K562 (cell line): ENCODE results near the gene RXRA. TPM values are rescaled to one million over a fixed set of nuclear protein-coding genes. Genes with fewer than 3 reads are reported as not detected.

Experiments used
- ATAC-seq: fragments of 200-7000 bp; cut with Tn5 transposase; 3 replicates; pipeline ENCODE4 v1.9.1; 2020; ENCODE audit warnings: moderate library complexity
- BruUV-seq: library from RNA; stranded (reverse); fragments of 400-500 nt; replicated peaks from 2 replicates; lab custom pipeline; 2021; lab: Mats Ljungman, UMichigan
- CTCF ChIA-PET: fragments of 300-600 bp; formaldehyde crosslinking; extraction: SDS; loops from one replicate; lab custom pipeline; 2021; ENCODE audit warnings: low intra/inter-chr PET ratio; lab: Yijun Ruan, JAX
- POLR2A ChIA-PET: fragments of 300-600, 350-650 bp; sonication (Branson Sonifier 250); formaldehyde crosslinking; extraction: SDS; loops from one replicate; lab custom pipeline; 2021; ENCODE audit warnings: antibody characterized with exemption, inconsistent platforms; lab: Yijun Ruan, JAX
- DNase-seq, 4 experiments: peaks; one replicate each; pipeline versions ENCODE4 v3.0.0 to v3.0.0-alpha.2; 2011 to 2018; ENCODE audit warnings: low spot score in 3 of 4, mixed read lengths in 3 of 4; ENCODE audit errors: extremely low read depth in 1 of 4
- FAIRE-seq: peaks from 2 replicates; lab custom pipeline; 2011; peaks lifted over from hg19 to GRCh38; lab: Jason Lieb, UNC
- H2AFZ ChIP-seq: 2 replicates; pipeline ENCODE4 v1.6.0; 2011; ENCODE audit warnings: low read depth, low read length, control low read depth, inconsistent platforms
- H3K27ac ChIP-seq: fragments of 200-600 bp; 3 replicates; pipeline ENCODE4 v1.8.0; 2011; ENCODE audit warnings: low read depth, mild to moderate bottlenecking, control low read depth, inconsistent platforms, low read length, moderate library complexity, mixed read lengths; ENCODE audit errors: extremely low read depth
- H3K27me3 ChIP-seq, 2 experiments: fragments of 300-600 bp in 1 of 2; 2 replicates in 1 of 2; 3 replicates in 1 of 2; pipeline versions ENCODE4 v1.6.0 to v1.8.0; 2011; ENCODE audit warnings: inconsistent platforms in 2 of 2, low read length in 2 of 2, mild to moderate bottlenecking in 1 of 2, mixed read lengths in 1 of 2, moderate library complexity in 1 of 2; ENCODE audit not compliant: control insufficient read depth in 2 of 2, insufficient read depth in 2 of 2
- H3K36me3 ChIP-seq: fragments of 300-600 bp; 3 replicates; pipeline ENCODE4 v1.8.0; 2011; ENCODE audit warnings: mild to moderate bottlenecking, low read length, inconsistent platforms; ENCODE audit not compliant: control insufficient read depth, insufficient read depth
- H3K4me1 ChIP-seq, 2 experiments: fragments of 200-600 bp in 1 of 2; replicated peaks in 1 of 2; 2 replicates in 1 of 2; 3 replicates in 1 of 2; pipeline versions ENCODE4 v1.5.1 to v1.8.0; 2011; ENCODE audit warnings: inconsistent platforms in 2 of 2, low read length in 2 of 2, mild to moderate bottlenecking in 1 of 2, mixed read lengths in 1 of 2, moderate library complexity in 1 of 2; ENCODE audit not compliant: control insufficient read depth in 2 of 2, insufficient read depth in 2 of 2
- H3K4me2 ChIP-seq: 2 replicates; pipeline ENCODE4 v1.6.1; 2011; ENCODE audit warnings: low read length, control low read depth, inconsistent platforms, mixed read lengths; ENCODE audit not compliant: insufficient read depth
- H3K4me3 ChIP-seq: fragments of 200-600 bp; sonication (generic), shearing (Covaris generic); 2 replicates; pipeline ENCODE4 v1.5.1; 2016; ENCODE audit warnings: control low read depth, inconsistent platforms
- H3K79me2 ChIP-seq: fragments of 200-600 bp; 3 replicates; pipeline ENCODE4 v1.8.0; 2011; ENCODE audit warnings: low read length, inconsistent platforms; ENCODE audit not compliant: control insufficient read depth, insufficient read depth
- H3K9ac ChIP-seq, 2 experiments: 2 replicates each; pipeline versions ENCODE4 v1.6.0 to v1.6.1; 2011; ENCODE audit warnings: low read depth in 2 of 2, low read length in 2 of 2, control low read depth in 1 of 2, inconsistent platforms in 1 of 2, mild to moderate bottlenecking in 1 of 2, mixed read lengths in 1 of 2; ENCODE audit not compliant: insufficient read depth in 1 of 2
- H3K9me1 ChIP-seq: one replicate; pipeline ENCODE4 v1.6.0; 2011; ENCODE audit warnings: inconsistent platforms, mild to moderate bottlenecking, low read length, moderate library complexity; ENCODE audit not compliant: control insufficient read depth, insufficient read depth
- H3K9me3 ChIP-seq: replicated peaks from 2 replicates; pipeline ENCODE4 v1.5.1; 2011; ENCODE audit warnings: low read depth, low read length, inconsistent platforms; ENCODE audit not compliant: control insufficient read depth, insufficient read depth
- H4K20me1 ChIP-seq: replicated peaks from 2 replicates; pipeline ENCODE4 v1.6.1; 2011; ENCODE audit warnings: low read length, inconsistent platforms, mixed read lengths; ENCODE audit not compliant: control insufficient read depth, insufficient read depth
- ARHGAP35 ChIP-seq: fragments of 450-650 bp; IDR thresholded peaks from 2 replicates; pipeline ENCODE4 v1.6.1; 2018; ENCODE audit not compliant: partially characterized antibody
- HNRNPL ChIP-seq: fragments of 200-400 bp; formaldehyde crosslinking; IDR thresholded peaks from 2 replicates; pipeline ENCODE4 v1.6.1; 2017; ENCODE audit warnings: low read depth, mild to moderate bottlenecking, low read length
- TBP ChIP-seq: optimal IDR thresholded peaks from 2 replicates; pipeline ENCODE3; 2011; ENCODE audit warnings: low read depth, low read length, improper control_type of control experiment
- WGBS: fragments of 100-300 bp; shearing (Covaris generic); methylation state at CpG from one replicate; pipeline ENCODE4 v1.1.6; 2016; ENCODE audit warnings: low coverage, mixed read lengths; ENCODE audit not compliant: insufficient coverage; ENCODE audit errors: missing lambda C conversion rate; 5-methylcytosine and 5-hydroxymethylcytosine counted together
- in situ Hi-C: fragments of 300-500 bp; cut with MboI; formaldehyde crosslinking; loops from 4 replicates; pipeline ENCODE4 v1.15.0; 2018; ENCODE audit warnings: inconsistent platforms, mixed read lengths
- intact Hi-C: fragments of 100-400 bp; cut with micrococcal nuclease; formaldehyde crosslinking; loops from 2 replicates; pipeline ENCODE4 v1.14.2; 2022
- polyA plus RNA-seq, 8 experiments: library from polyadenylated mRNA; depleted of rRNA in 4 of 8; stranded (reverse) in 5 of 8; unstranded in 3 of 8; fragments of >200 nt; fragmentation: Nextera tagmentation in 2 of 8; fragmentation: Illumina TruSeq in 1 of 8; extraction: Ambion mirVana in 2 of 8; extraction: Trizol in 1 of 8; gene quantifications; 2 replicates each; pipeline versions ENCODE4 v1.2.1 to v1.2.3, GENCODE V29; 2011 to 2014; ENCODE audit warnings: inconsistent platforms in 1 of 8, missing spikeins in 1 of 8
- total RNA-seq, 7 experiments: library from RNA; depleted of rRNA in 6 of 7; stranded (reverse); fragments of >200 nt in 6 of 7; fragmentation: Illumina TruSeq in 2 of 7; extraction: Trizol in 2 of 7; gene quantifications; 2 replicates each; pipeline versions ENCODE4 v1.2.1 to v1.2.3, GENCODE V29; 2011 to 2021; ENCODE audit warnings: low replicate concordance in 1 of 7

Gene RXRA
- total and polyA plus RNA-seq, 9 of the 15 experiments (the other 6 are each of a cell fraction or from before 2014, with no cell fraction given) = 0.35 to 23.6 (median 4.6) TPM

GRCh38 chr9:134349936-134350335 is 23.7 kb downstream of the RXRA start:
- CTCF ChIA-PET = no interaction called here

GRCh38 chr9:134350416-134350994 is 24.2 kb downstream of the RXRA start:
- 70% methylated on average over 20 of the region's 20 CpGs for WGBS
- no peak for FAIRE-seq

More at GRCh38 chr9:134349936-134350335, 23.7 kb downstream of the RXRA start:
- no peak for TF ChIP-seq TBP
- intact Hi-C loops = no loop called here
- POLR2A ChIA-PET = interaction anchor here (0.6 to 0.7 kb wide), 2 partner anchors 18 to 92 kb away, joined by 3 read pairs; no protein-coding TSS in a partner anchor
- DNase-seq (no peak), ATAC-seq (no peak), FAIRE-seq (no peak)
- H3K9ac ChIP-seq = peak overlapping the region in 1 of 2 experiments; percentile 35; a peak in 1 of 4 replicates
- 83% methylated on average over 7 of the region's 9 CpGs for WGBS
- no peaks in the 10 kb centered on the region for H3K27me3 ChIP-seq
- in situ Hi-C loops = no loop called here
- no peak overlapping the region for H2AFZ ChIP-seq
- peaks cover 81% of the 10 kb centered on the region for H4K20me1 ChIP-seq
- peaks cover 0 to 93% of the 10 kb centered on the region in 2 experiments; a peak in 2 of 5 replicates for H3K4me1 ChIP-seq
- H3K27ac ChIP-seq = no peak overlapping the region
- H3K4me2 ChIP-seq = no peak overlapping the region
- BruUV-seq = no TSS peak
- no peaks in the 10 kb centered on the region for H3K9me3 ChIP-seq
- peaks cover 22% of the 10 kb centered on the region for H3K79me2 ChIP-seq
- no peak overlapping the region for H3K4me3 ChIP-seq
- H3K36me3 ChIP-seq = no peaks in the 10 kb centered on the region; the same call in 2 of the 3 replicates
- H3K9me1 ChIP-seq = peaks cover 4% of the 10 kb centered on the region

More at GRCh38 chr9:134350416-134350994, 24.2 kb downstream of the RXRA start:
- no TSS peak for BruUV-seq
- H3K79me2 ChIP-seq = peaks cover 16% of the 10 kb centered on the region; the same call in 2 of the 3 replicates
- no peaks in the 10 kb centered on the region for H3K9me3 ChIP-seq
- POLR2A ChIA-PET = no interaction called here
- intact Hi-C loops (no loop called here), in situ Hi-C loops (no loop called here)
- ATAC-seq (no peak), DNase-seq (no peak)
- peaks cover 79% of the 10 kb centered on the region for H4K20me1 ChIP-seq
- no peak overlapping the region for H3K4me3 ChIP-seq
- no peak for TF ChIP-seq ARHGAP35
- TF ChIP-seq HNRNPL = 0 out of 2 replicates have a peak, but pooled peaks have one; percentile 19
- H2AFZ ChIP-seq = no peak overlapping the region
- no peak overlapping the region for H3K4me2 ChIP-seq
- CTCF ChIA-PET = no interaction called here
- peaks cover 0 to 93% of the 10 kb centered on the region in 2 experiments; a peak in 2 of 5 replicates for H3K4me1 ChIP-seq
- H3K27ac ChIP-seq = no peak overlapping the region
- peak overlapping the region in 1 of 2 experiments; percentile 35; a peak in 1 of 4 replicates for H3K9ac ChIP-seq
- peaks cover 4% of the 10 kb centered on the region for H3K9me1 ChIP-seq
- H3K36me3 ChIP-seq = no peaks in the 10 kb centered on the region; the same call in 2 of the 3 replicates
- no peaks in the 10 kb centered on the region for H3K27me3 ChIP-seq
